ENCODE data around the gene ZBTB11. TPM values are rescaled to one million over a fixed set of nuclear protein-coding genes. Genes with fewer than 3 reads are reported as not detected.
"Not testable (repeated sequence)": the region's sequence is repeated elsewhere in the genome, so short reads cannot be mapped to it uniquely, and the experiment has no call there.

The ZBTB11 gene
- polyA plus RNA-seq, 1 donor = 14.3 TPM

DNA sequence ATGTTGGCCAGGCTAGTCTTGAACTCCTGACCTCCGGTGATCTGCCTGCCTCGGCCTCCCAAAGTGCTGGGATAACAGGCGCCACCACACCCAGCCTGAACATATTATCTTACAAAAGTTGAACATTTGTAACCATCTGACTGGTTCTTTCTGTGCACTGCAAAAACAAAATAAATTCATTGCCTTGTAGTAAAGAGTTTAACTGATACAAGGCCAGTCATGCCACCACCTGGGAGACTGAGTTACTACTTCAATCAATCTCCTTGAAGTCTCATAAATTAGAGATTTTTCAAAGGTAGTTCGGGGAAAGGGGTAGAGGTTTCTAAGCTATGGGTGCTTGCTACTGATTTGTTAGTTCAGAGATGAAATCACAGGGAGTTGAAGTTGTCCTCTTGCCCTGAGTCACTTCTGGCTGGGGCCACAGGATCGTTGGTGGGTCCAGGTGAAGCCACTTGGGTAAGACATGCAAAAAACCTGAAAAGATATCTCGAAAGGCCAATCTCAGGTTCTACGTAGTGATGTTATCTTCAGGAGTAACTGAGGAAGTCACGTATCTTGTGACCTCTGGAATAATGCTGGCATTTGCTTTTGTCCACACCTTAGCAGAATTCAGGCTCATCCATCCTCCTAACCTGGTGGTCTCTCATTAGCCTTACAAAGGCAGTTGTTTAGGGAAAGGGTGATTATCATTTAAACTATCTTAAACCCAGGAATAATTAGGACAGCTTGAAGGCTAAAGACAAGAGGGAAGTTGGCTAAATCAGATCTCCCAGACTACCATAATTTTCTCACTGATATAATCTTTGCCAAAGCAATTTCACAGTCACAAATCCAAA, 33.7 kb downstream of the ZBTB11 start:
- no peak for DNase-seq (ENCODE audit: low read depth)

GRCh38 chr3:101642441-101642840, 34.5 kb downstream of the ZBTB11 start:
- DNase-seq (ENCODE audit: low read depth) = no peak

DNA sequence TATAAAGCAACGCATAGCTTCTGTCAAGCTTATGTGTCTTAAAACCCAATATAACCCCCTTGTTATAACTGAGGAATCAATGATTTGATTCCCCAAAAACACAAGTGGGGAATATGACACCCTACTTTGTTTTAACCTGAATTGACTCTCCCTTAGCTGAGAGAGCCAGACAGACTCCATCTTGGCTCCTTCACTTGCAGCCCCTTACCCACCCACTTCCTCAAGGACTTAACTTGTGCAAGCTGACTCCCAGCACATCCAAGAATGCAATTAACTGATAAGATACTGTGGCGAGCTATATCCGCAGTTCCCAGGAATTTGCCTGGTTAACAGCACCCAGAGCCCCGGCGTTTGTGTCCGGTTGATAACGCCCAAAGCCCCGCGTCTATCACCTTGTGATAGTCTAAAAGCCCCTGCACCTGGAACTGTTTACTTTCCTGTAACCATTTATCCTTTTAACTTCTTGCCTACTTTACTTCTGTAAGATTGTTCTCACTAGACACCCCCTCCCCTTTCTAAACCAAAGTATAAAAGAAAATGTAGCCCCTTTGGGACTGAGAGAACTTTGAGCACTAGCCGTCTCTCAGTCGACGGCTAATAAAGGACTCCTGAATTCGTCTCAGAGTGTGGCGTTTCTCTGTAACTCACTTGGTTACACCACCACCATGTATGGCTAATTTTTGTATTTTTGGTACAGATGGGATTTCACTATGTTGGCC, 35.4 kb downstream of the ZBTB11 start:
- not testable (repeated sequence) for DNase-seq (ENCODE audit: low read depth)

DNA sequence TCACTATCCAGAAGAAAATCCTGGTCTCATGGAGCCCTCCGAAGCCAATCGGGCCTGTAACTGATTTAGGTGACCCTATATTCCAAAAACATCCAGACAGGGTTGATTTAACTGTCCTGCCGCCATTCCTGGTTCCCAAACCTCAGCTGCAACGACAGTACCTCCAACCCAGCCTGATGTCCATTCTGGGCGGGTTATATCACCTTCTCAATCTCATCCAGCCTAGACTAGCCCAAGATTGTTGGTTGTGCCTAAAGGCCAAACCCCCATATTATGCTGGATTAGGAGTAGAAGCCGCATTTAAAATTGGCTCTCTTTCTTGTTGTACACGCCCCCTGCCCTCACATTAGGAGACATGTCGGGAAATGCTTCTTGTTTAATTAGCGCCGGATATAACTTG, 36.7 kb downstream of the ZBTB11 start:
- DNase-seq (ENCODE audit: low read depth) = no peak

GRCh38 chr3:101639280-101639963, 37.5 kb downstream of the ZBTB11 start:
- no peak for DNase-seq (ENCODE audit: low read depth)

GRCh38 chr3:101638261-101638745, 38.6 kb downstream of the ZBTB11 start:
- DNase-seq (ENCODE audit: low read depth) = no peak

DNA sequence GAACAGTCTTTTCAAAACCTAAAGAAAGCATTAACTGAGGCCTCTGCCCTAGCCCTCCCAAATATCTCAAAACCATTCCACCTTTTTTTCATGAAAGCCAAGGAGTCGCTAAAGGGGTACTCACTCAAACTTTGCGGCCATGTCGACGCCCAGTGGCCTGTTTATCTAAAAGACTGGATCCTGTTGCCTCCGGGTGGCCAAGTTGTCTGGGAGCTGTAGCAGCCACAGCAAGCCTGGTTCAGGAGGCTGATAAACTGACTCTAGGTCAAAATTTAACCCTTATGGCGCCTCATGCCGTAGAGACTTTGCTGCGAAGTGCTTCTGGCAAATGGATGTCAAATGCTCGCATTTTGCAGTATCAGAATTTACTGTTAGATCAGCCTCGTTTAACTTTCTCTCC, 39.5 kb downstream of the ZBTB11 start:
- DNase-seq (ENCODE audit: low read depth) = no peak

GRCh38 chr3:101635954-101636798, 40.8 kb downstream of the ZBTB11 start:
- no peak for DNase-seq (ENCODE audit: low read depth)

DNA sequence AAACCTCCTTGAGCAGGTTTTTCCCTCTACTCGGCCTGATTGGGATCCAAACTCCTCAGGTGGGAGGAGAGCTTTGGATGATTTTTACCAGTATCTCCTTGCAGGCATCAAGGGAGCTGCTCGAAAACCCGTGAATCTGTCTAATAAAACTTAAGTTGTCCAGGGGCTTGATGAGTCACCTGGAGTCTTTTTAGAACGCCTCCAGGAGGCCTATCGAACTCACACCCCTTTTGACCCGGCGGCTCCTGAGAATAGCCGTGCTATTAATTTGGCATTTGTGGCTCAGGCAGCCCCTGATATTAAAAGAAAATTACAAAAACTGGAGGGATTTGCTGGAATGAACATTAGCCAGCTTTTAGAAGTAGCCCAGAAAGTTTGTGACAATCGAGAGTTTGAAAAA, 41.6 kb downstream of the ZBTB11 start:
- DNase-seq (ENCODE audit: low read depth) = no peak

DNA sequence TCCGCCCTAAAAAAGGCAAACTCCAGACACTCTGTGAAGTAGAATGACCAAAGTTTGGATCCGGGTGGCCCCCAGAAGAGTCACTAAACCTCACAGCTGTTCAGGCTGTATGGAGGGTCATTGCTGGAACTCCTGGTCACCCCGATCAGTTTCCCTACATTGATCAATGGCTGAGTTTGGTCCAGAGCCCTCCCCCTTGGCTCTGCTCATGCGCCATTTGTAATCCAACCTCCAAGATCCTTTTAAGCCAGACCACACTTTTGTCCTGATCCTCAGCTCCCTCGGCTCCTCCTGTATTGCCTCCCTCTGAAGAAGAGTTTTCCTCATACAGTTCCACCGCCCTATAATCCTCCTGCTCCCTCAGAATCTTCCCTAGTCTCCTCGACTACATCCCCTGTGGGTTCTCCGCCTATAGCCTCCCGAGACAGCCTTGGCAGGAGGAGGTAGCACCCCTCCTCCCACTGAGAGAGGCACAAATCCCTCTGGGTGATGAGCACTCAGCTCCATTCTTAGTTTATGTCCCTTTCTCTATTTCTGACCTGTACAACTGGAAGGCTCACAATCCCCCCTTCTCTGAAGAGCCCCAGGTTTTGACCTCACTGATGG, 42.2 kb downstream of the ZBTB11 start:
- DNase-seq (ENCODE audit: low read depth) = no peak

DNA sequence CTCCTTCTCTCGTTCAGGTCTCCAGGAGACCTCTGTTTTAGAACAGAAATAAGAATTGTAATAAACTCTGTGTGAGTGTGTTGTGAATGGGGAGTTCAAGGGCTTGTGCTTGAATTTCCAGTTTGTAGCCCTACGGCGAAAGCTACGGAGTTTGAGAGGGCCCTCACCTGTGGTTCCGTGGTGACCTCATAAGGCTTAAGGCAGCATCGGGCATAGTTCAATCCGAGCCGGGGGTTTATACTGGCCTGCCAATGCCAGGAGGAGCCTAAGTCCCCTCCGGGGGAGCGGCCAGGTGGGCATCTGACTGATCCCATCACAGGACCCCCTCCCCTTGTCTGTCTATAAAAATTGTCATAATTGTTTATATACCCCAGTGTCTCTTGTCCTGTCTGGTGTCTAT, 43.7 kb downstream of the ZBTB11 start:
- DNase-seq (ENCODE audit: low read depth) = no peak

DNA sequence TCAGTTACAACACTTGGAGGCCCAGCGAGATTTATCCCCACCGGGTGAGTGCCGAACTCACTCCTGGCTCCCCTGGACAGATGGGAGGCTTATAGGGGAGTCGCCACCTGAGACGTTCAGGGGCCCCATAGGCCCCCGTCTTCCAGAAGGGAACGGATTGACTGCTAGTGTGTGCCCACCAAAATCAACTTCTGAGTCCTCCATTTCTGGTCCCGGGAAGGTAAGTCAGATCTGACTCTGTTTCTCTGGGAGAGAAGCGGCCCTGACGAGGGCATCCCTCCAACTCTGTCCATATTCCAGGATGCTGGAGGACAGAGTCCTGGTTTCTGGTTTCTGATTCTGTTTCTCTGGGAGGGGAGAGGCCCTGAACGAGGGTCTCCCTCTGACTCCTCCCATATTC, 44.3 kb downstream of the ZBTB11 start:
- no peak for DNase-seq (ENCODE audit: low read depth)

GRCh38 chr3:101631959-101632358, 45.0 kb downstream of the ZBTB11 start:
- DNase-seq (ENCODE audit: low read depth) = not testable (repeated sequence)

- DNase-seq (ENCODE audit: low read depth) = no peak
Measured at GRCh38 chr3:101631098-101631796, 45.7 kb downstream of the ZBTB11 start.

GRCh38 chr3:101629219-101629618, 47.7 kb downstream of the ZBTB11 start:
- no peak for DNase-seq (ENCODE audit: low read depth)

GRCh38 chr3:101625879-101626278, 51.1 kb downstream of the ZBTB11 start:
- DNase-seq (ENCODE audit: low read depth) = no peak

- DNase-seq (ENCODE audit: low read depth) = no peak
Measured at GRCh38 chr3:101624857-101625256, 52.1 kb downstream of the ZBTB11 start.

- DNase-seq (ENCODE audit: low read depth) = no peak
Measured at GRCh38 chr3:101623656-101624055, 53.3 kb downstream of the ZBTB11 start.

- no peak for DNase-seq (ENCODE audit: low read depth)
Measured at GRCh38 chr3:101619734-101620133, 57.2 kb downstream of the ZBTB11 start.

DNA sequence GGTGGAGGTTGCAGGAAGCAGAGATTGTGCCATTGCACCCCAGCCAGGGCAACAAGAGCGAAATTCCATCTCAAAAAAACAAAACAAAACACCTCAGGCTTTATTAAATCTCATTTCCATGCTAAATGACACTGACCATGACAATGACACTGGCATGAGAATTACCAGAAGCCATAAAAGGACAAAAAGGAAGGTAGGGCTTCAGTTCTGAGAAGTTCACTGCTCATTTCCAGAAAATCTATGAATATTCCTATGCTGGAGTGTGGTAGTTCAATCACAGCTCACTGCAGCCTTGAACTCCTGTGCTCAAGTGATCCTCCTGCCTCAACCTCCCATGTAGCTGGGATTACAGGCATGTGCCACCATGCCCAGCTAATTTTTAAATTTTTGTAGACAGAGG, 58.2 kb downstream of the ZBTB11 start:
- no peak for DNase-seq (ENCODE audit: low read depth)
